Endodermal cell (in vitro differentiated cells): Measurements from ENCODE around the gene ZP2. TPM values are rescaled to one million over a fixed set of nuclear protein-coding genes. Genes with fewer than 3 reads are reported as not detected.

Experiments used
- DNase-seq: peaks from one replicate; pipeline ENCODE4 v3.0.0-alpha.2; 2017
- H3K27ac ChIP-seq: 2 replicates; pipeline ENCODE4 v1.5.1; 2013; ENCODE audit warnings: mild to moderate bottlenecking, low read depth, low read length, moderate library complexity
- H3K27me3 ChIP-seq: 2 replicates; pipeline ENCODE4 v1.6.1; 2013; ENCODE audit warnings: mild to moderate bottlenecking, low read length, moderate library complexity; ENCODE audit not compliant: insufficient read depth, control insufficient read depth, poor library complexity, severe bottlenecking
- H3K36me3 ChIP-seq: 2 replicates; pipeline ENCODE4 v1.7.0; 2013; ENCODE audit warnings: mild to moderate bottlenecking, low read length, moderate library complexity; ENCODE audit not compliant: control insufficient read depth, insufficient read depth
- H3K4me1 ChIP-seq: one replicate; pipeline ENCODE4 v1.7.0; 2013; ENCODE audit warnings: low read length; ENCODE audit not compliant: control insufficient read depth, insufficient read depth
- H3K4me3 ChIP-seq: 2 replicates; pipeline ENCODE4 v1.5.1; 2013; ENCODE audit warnings: mild to moderate bottlenecking, low read length, moderate library complexity
- H3K9ac ChIP-seq: 2 replicates; pipeline ENCODE4 v1.6.1; 2013; ENCODE audit warnings: mild to moderate bottlenecking, low read length, moderate library complexity; ENCODE audit not compliant: poor library complexity, severe bottlenecking; ENCODE audit errors: extremely low read depth
- H3K9me3 ChIP-seq: 2 replicates; pipeline ENCODE4 v1.6.1; 2013; ENCODE audit warnings: mild to moderate bottlenecking, low read length, moderate library complexity; ENCODE audit not compliant: control insufficient read depth
- H3K27ac Mint-ChIP-seq: 2 replicates; pipeline ENCODE4 v1.8.0; 2020; ENCODE audit warnings: mixed read lengths
- H3K27me3 Mint-ChIP-seq: 2 replicates; pipeline ENCODE4 v1.8.0; 2021; ENCODE audit warnings: mild to moderate bottlenecking, mixed read lengths; ENCODE audit not compliant: insufficient read depth
- H3K36me3 Mint-ChIP-seq: 2 replicates; pipeline ENCODE4 v1.8.0; 2020; ENCODE audit warnings: low read depth, mixed read lengths
- H3K4me1 Mint-ChIP-seq: 2 replicates; pipeline ENCODE4 v1.8.0; 2020; ENCODE audit warnings: mixed read lengths
- H3K4me3 Mint-ChIP-seq: 2 replicates; pipeline ENCODE4 v1.8.0; 2020; ENCODE audit warnings: mild to moderate bottlenecking, moderate library complexity, mixed read lengths
- H3K9me3 Mint-ChIP-seq: 2 replicates; pipeline ENCODE4 v1.8.0; 2020; ENCODE audit warnings: mild to moderate bottlenecking, mixed read lengths
- WGBS, 2 experiments: methylation state at CpG; one replicate each; pipeline versions ENCODE4 v1.1.5 to v1.1.7; 2013; ENCODE audit warnings: missing lambda C conversion rate in 2 of 2, mixed read lengths in 1 of 2; ENCODE audit not compliant: insufficient coverage in 1 of 2, insufficient read length in 1 of 2; 5-methylcytosine and 5-hydroxymethylcytosine counted together
- total RNA-seq, 2 donors: library from RNA; stranded (reverse); fragmentation: NEBNext Ultra II Directional in 1 of 2; extraction: Animal tissue kit (Norgen Biotek cat#: 25700) in 1 of 2; gene quantifications; 2 replicates in 1 of 2; 3 replicates in 1 of 2; pipeline ENCODE4 v1.2.1, GENCODE V29; 2021
- TF ChIP-seq, protein P1 (sequence below): fragments of 200-600 bp; sonication (generic); conservative IDR thresholded peaks from 2 replicates; pipeline ENCODE4 v1.5.0; 2021; ENCODE audit warnings: antibody characterized with exemption, mild to moderate bottlenecking

ZP2 gene
- total RNA-seq, 2 donors from 2014 or later = not detected

DNA sequence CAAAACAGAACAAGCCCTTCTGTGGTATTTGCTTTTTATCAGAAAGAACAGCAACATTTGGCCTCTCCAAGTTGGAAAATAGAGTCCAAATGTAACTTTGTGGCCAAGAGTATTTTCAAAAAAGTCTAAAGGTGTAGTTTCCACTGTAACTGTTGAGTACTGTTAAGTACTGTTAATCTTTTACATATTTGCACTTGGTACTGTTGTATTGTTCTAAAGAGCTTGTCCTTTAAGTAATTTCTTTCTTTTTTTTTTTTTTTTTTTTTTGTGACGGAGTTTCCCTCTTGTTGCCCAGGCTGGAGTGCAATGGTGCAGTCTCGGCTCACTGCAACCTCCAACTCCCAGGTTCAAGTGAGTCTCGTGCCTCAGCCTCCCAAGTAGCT is 31.4 kb downstream of the ZP2 start:
- H3K4me1 ChIP-seq = no peaks in the 10 kb centered on the region
- H3K27ac ChIP-seq = no peak overlapping the region
- H3K27ac Mint-ChIP-seq = no peak overlapping the region
- DNase-seq = no peak
- H3K4me1 Mint-ChIP-seq = no peaks in the 10 kb centered on the region
- TF ChIP-seq, protein P1, sequence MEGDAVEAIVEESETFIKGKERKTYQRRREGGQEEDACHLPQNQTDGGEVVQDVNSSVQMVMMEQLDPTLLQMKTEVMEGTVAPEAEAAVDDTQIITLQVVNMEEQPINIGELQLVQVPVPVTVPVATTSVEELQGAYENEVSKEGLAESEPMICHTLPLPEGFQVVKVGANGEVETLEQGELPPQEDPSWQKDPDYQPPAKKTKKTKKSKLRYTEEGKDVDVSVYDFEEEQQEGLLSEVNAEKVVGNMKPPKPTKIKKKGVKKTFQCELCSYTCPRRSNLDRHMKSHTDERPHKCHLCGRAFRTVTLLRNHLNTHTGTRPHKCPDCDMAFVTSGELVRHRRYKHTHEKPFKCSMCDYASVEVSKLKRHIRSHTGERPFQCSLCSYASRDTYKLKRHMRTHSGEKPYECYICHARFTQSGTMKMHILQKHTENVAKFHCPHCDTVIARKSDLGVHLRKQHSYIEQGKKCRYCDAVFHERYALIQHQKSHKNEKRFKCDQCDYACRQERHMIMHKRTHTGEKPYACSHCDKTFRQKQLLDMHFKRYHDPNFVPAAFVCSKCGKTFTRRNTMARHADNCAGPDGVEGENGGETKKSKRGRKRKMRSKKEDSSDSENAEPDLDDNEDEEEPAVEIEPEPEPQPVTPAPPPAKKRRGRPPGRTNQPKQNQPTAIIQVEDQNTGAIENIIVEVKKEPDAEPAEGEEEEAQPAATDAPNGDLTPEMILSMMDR = no peak
- no peak overlapping the region for H3K4me3 ChIP-seq
- H3K9ac ChIP-seq = no peak overlapping the region
- no peaks in the 10 kb centered on the region for H3K27me3 ChIP-seq
- WGBS, 2 experiments = 92 to 98% methylated on average over 3 of the region's 3 CpGs
- H3K36me3 ChIP-seq = peaks cover 67% of the 10 kb centered on the region
- H3K9me3 ChIP-seq = peaks cover 57% of the 10 kb centered on the region
- peaks cover 72% of the 10 kb centered on the region for H3K36me3 Mint-ChIP-seq
- H3K4me3 Mint-ChIP-seq = no peak overlapping the region
- peaks cover 30% of the 10 kb centered on the region for H3K9me3 Mint-ChIP-seq
- no peaks in the 10 kb centered on the region for H3K27me3 Mint-ChIP-seq

DNA sequence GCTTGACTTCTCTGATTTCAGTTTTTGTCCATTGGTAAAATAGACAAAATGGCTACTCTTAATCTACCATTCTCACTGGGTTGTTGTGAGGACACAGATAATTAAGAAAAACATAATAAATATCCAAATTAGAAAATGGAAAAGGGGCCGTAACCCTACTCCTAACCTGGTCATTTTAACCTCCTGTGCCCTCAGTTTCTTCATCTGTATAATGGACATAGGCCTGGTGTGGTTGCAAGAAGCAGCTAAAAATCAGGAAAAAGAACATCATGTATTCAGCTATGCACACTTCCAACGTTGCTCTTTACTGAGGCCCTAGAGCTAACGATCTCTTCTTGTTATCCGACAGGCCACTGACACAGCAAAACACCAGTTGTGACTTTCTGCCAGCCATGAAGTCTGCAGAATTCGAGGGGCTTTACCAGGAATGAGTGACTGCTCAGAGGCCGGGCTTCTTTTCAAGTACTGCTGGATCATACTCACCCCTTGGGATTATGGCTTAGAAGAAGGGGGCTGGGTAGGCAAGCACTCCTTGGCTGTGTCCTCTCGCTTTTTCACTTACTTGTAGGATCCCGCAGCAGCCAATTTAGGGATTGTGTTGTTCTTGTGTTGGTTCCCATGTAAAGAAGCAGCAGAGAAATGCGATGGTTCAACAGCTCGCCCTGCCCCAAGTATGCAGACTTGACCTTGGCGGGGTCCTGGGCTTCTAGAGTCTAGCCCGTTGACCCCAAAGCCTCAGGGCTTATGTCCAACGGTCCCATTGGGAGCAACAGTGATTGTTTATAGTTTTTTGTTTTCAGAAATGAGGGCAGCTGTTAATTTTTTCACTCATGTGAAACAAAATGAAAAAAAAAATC is 32.0 kb downstream of the ZP2 start:
- TF ChIP-seq, protein P1 = no peak
- no peaks in the 10 kb centered on the region for H3K4me1 ChIP-seq
- no peak overlapping the region for H3K4me3 ChIP-seq
- no peaks in the 10 kb centered on the region for H3K27me3 Mint-ChIP-seq
- H3K27ac ChIP-seq = no peak overlapping the region
- peaks cover 57% of the 10 kb centered on the region for H3K9me3 ChIP-seq
- no peak overlapping the region for H3K27ac Mint-ChIP-seq
- WGBS, 2 experiments = 94 to 96% methylated on average over 5 to 13 of the region's 13 CpGs
- no peaks in the 10 kb centered on the region for H3K4me1 Mint-ChIP-seq
- no peaks in the 10 kb centered on the region for H3K27me3 ChIP-seq
- no peak overlapping the region for H3K9ac ChIP-seq
- H3K9me3 Mint-ChIP-seq = peaks cover 30% of the 10 kb centered on the region
- H3K36me3 ChIP-seq = peaks cover 73% of the 10 kb centered on the region
- no peak for DNase-seq
- H3K4me3 Mint-ChIP-seq = no peak overlapping the region
- H3K36me3 Mint-ChIP-seq = peaks cover 75% of the 10 kb centered on the region

DNA sequence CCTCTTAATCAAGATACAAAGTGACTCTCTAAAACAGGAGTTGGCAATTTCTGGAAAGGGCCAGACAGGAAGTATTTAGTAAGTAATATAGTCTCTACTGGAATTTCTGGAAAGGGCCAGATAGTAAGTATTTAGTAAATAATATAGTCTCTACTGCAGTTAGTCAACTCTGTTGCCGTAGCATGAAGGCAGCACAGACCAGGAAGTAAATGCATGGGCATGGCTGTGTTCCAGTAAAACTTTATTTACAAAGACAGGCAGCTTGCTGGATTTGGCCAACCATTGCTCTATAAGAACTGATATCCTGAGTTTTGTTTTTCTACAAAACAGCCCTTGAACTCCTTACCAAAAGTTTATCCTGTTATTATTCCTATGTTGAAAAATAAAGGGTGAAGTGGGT is 36.0 kb downstream of the ZP2 start:
- WGBS, 2 experiments = 88 to 92% methylated on average over 1 of the region's 1 CpG

More for the DNA sequence above, 36.0 kb downstream of the ZP2 start:
- H3K9me3 ChIP-seq = peaks cover 29% of the 10 kb centered on the region
- no peak overlapping the region for H3K27ac ChIP-seq
- no peak for DNase-seq
- H3K27ac Mint-ChIP-seq = no peak overlapping the region
- no peaks in the 10 kb centered on the region for H3K27me3 Mint-ChIP-seq
- no peaks in the 10 kb centered on the region for H3K4me1 ChIP-seq
- no peak overlapping the region for H3K9ac ChIP-seq
- H3K9me3 Mint-ChIP-seq = peaks cover 6% of the 10 kb centered on the region
- no peaks in the 10 kb centered on the region for H3K4me1 Mint-ChIP-seq
- TF ChIP-seq, protein P1 = no peak
- H3K36me3 Mint-ChIP-seq = peaks cover 68% of the 10 kb centered on the region
- H3K27me3 ChIP-seq = no peaks in the 10 kb centered on the region
- H3K36me3 ChIP-seq = peaks cover 80% of the 10 kb centered on the region
- H3K4me3 ChIP-seq = no peak overlapping the region
- H3K4me3 Mint-ChIP-seq = no peak overlapping the region
